Fibroblast of pulmonary artery (primary cell): ENCODE data around the gene NOG.

Source experiments
- DNase-seq: peaks from one replicate; pipeline ENCODE4 v3.0.0-alpha.2; 2010; ENCODE audit warnings: low read depth
- H3K4me3 ChIP-seq: replicated peaks from 2 replicates; pipeline ENCODE4 v1.5.1; 2011; ENCODE audit warnings: low read depth, mild to moderate bottlenecking, control low read depth, low read length, moderate library complexity
- CTCF ChIP-seq: IDR thresholded peaks from 2 replicates; pipeline ENCODE4 v1.5.1; 2011; ENCODE audit warnings: mild to moderate bottlenecking, control low read depth, low read length, inconsistent platforms; ENCODE audit errors: missing control alignments

Gene NOG

GRCh38 chr17:56602292-56603130 is 9.0 kb downstream of the NOG start:
- no peak for TF ChIP-seq CTCF
- no peak overlapping the region for H3K4me3 ChIP-seq
- DNase-seq, result no peak

- no peak for TF ChIP-seq CTCF
- no peak for DNase-seq
- H3K4me3 ChIP-seq, result no peak overlapping the region
These were observed 10.2 kb downstream of the NOG start for GRCh38 chr17:56603486-56604238.

GRCh38 chr17:56604691-56605290 is 11.3 kb downstream of the NOG start:
- no peak overlapping the region for H3K4me3 ChIP-seq
- no peak for TF ChIP-seq CTCF
- DNase-seq, result no peak

GRCh38 chr17:56608944-56609343 is 15.4 kb downstream of the NOG start:
- no peak for TF ChIP-seq CTCF
- H3K4me3 ChIP-seq, result no peak overlapping the region
- DNase-seq, result no peak

GRCh38 chr17:56610321-56610720 is 16.8 kb downstream of the NOG start:
- H3K4me3 ChIP-seq, result no peak overlapping the region
- TF ChIP-seq CTCF, result no peak
- DNase-seq, result no peak

GRCh38 chr17:56613131-56613530 is 19.6 kb downstream of the NOG start:
- no peak overlapping the region for H3K4me3 ChIP-seq
- TF ChIP-seq CTCF, result no peak
- no peak for DNase-seq
